ENCODE results near the gene ZNF215.

- no peak for TF ChIP-seq CTCF (IDR thresholded peaks at IDR 0.05)
- TF ChIP-seq POLR2A (IDR thresholded peaks at IDR 0.05), result no peak
- no peak for TF ChIP-seq POLR2AphosphoS5 (IDR thresholded peaks at IDR 0.05; ENCODE audit: insufficient read depth in 1 of 2, low read depth in 1 of 2)
Observed at GRCh38 chr11:6925636-6926207, 504 bp upstream of the ZNF215 start.

Measured in vagina (tissue), 2 donors.